DND-41 (cell line): ENCODE results near the gene SQOR.

ENCODE experiments used
- EZH2 ChIP-seq: IDR thresholded peaks from 3 replicates; pipeline ENCODE4 v1.6.1; 2012; ENCODE audit warnings: borderline replicate concordance, low read depth, mild to moderate bottlenecking, moderate library complexity, low read length, inconsistent platforms; ENCODE audit not compliant: severe bottlenecking
- TF ChIP-seq, protein P1 (sequence below): IDR thresholded peaks from 2 replicates; pipeline ENCODE4 v1.5.1; 2012; ENCODE audit warnings: borderline replicate concordance, low read length, moderate library complexity, mild to moderate bottlenecking; ENCODE audit not compliant: poor library complexity, severe bottlenecking; ENCODE audit errors: extremely low read depth

DNA sequence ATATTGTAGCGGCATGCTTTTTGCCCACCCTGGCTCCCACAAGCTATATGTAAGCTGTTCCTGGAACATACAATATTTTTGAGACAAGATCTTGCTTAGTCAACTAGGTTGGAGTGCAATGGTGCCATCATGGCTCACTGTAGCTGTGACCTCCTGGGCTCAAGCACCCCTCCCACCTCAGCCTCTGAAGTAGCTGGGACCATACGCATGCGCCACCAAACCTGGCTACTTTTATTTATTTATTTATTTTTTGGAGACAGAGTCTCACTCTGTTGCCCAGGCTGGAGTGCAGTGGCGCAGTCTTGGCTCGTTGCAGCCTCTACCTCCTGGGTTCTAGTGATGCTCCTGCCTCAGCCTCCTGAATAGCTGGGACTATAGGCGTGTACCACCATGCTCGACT, 6.7 kb upstream of the SQOR start:
- TF ChIP-seq, protein P1, sequence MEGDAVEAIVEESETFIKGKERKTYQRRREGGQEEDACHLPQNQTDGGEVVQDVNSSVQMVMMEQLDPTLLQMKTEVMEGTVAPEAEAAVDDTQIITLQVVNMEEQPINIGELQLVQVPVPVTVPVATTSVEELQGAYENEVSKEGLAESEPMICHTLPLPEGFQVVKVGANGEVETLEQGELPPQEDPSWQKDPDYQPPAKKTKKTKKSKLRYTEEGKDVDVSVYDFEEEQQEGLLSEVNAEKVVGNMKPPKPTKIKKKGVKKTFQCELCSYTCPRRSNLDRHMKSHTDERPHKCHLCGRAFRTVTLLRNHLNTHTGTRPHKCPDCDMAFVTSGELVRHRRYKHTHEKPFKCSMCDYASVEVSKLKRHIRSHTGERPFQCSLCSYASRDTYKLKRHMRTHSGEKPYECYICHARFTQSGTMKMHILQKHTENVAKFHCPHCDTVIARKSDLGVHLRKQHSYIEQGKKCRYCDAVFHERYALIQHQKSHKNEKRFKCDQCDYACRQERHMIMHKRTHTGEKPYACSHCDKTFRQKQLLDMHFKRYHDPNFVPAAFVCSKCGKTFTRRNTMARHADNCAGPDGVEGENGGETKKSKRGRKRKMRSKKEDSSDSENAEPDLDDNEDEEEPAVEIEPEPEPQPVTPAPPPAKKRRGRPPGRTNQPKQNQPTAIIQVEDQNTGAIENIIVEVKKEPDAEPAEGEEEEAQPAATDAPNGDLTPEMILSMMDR, result no peak
- no peak for TF ChIP-seq EZH2
